ENCODE measurements around the gene ACOXL. TPM values are rescaled to one million over a fixed set of nuclear protein-coding genes. Genes with fewer than 3 reads are reported as not detected.
A peak's percentile ranks its signal among the peaks of the same experiment; 100 is the strongest.

ACOXL gene
- total and polyA plus RNA-seq, 10 of the 15 experiments (the other 5 are each of a cell fraction or from before 2014, with no cell fraction given): 0.05 to 1.3 (median 0.71) TPM

- TF ChIP-seq ZBTB11 (CRISPR knock-in tag; IDR thresholded peaks at IDR 0.05) (no peak), NR2C1 (IDR thresholded peaks at IDR 0.05) (no peak), IKZF2 (IDR thresholded peaks at IDR 0.05) (peak; percentile 88 to 91; a peak in 3 of 4 replicates), E2F4 (IDR thresholded peaks at IDR 0.05; ENCODE audit: low read depth, low read length) (no peak), EP300 (IDR thresholded peaks at IDR 0.05; ENCODE audit: borderline replicate concordance in 1 of 2, control insufficient read depth in 1 of 2, low read depth in 2 of 2, low read length in 2 of 2) (peak; percentile 84 to 88; a peak in 3 of 4 replicates), ZBTB40 (IDR thresholded peaks at IDR 0.05; ENCODE audit: borderline replicate concordance) (no peak), NKRF (conservative IDR thresholded peaks at IDR 0.05) (no peak), MTA2 (IDR thresholded peaks at IDR 0.05; ENCODE audit: low read depth) (peak; percentile 89), BHLHE40 (IDR thresholded peaks at IDR 0.05; ENCODE audit: borderline replicate concordance in 1 of 2, low read depth in 2 of 2, low read length in 1 of 2) (peak; percentile 58 to 76; a peak in 3 of 4 replicates), MXI1 (IDR thresholded peaks at IDR 0.05; ENCODE audit: low read depth, low read length) (no peak; the same call in 1 of the 2 replicates), FOXM1 (IDR thresholded peaks at IDR 0.05; ENCODE audit: low read depth, low read length) (peak; percentile 70), SMC3 (IDR thresholded peaks at IDR 0.05; ENCODE audit: borderline replicate concordance, low read length) (no peak), MEF2A (IDR thresholded peaks at IDR 0.05; ENCODE audit: insufficient read depth, low read depth, low read length) (peak; percentile 94), POLR2AphosphoS5 (IDR thresholded peaks at IDR 0.05; ENCODE audit: low read length) (no peak), HDGF (IDR thresholded peaks at IDR 0.05) (peak; percentile 87), KAT2A (conservative IDR thresholded peaks at IDR 0.05; ENCODE audit: control insufficient read depth, low read depth, low read length) (no peak), RAD21 (IDR thresholded peaks at IDR 0.05; ENCODE audit: insufficient read depth, low read depth, low read length) (0 out of 2 replicates have a peak, but pooled peaks have one; percentile 1)
Measured at GRCh38 chr2:111054791-111055691, 322.7 kb downstream of the ACOXL start (continued).

Data from GM12878 (cell line).